Measurements from ENCODE around the gene GAPT.

GAPT gene

GRCh38 chr5:58460002-58460731 lies 31.1 kb upstream of the GAPT start, which contains the start of gene PLK2 (continued):
- TF ChIP-seq, protein P1, sequence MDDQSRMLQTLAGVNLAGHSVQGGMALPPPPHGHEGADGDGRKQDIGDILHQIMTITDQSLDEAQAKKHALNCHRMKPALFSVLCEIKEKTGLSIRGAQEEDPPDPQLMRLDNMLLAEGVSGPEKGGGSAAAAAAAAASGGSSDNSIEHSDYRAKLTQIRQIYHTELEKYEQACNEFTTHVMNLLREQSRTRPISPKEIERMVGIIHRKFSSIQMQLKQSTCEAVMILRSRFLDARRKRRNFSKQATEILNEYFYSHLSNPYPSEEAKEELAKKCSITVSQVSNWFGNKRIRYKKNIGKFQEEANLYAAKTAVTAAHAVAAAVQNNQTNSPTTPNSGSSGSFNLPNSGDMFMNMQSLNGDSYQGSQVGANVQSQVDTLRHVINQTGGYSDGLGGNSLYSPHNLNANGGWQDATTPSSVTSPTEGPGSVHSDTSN (CRISPR knock-in tag; IDR thresholded peaks at IDR 0.05) = no peak
- TF ChIP-seq GLI4 (tag by site-specific recombination; IDR thresholded peaks at IDR 0.05) (no peak), ZNF146 (tag by site-specific recombination; IDR thresholded peaks at IDR 0.05) (no peak), ZNF335 (tag by site-specific recombination; conservative IDR thresholded peaks at IDR 0.05) (peak; percentile 99), ZBTB7A (tag by site-specific recombination; IDR thresholded peaks at IDR 0.05; ENCODE audit: low read depth) (no peak), ZSCAN5A (tag by site-specific recombination; IDR thresholded peaks at IDR 0.05) (peak; percentile 32; the same call in 1 of the 2 replicates), ZNF341 (tag by site-specific recombination; IDR thresholded peaks at IDR 0.05; ENCODE audit: low read depth) (no peak), ZNF174 (tag by site-specific recombination; IDR thresholded peaks at IDR 0.05) (0 out of 2 replicates have a peak, but pooled peaks have one; percentile 13), ZNF501 (tag by site-specific recombination; IDR thresholded peaks at IDR 0.05) (0 out of 2 replicates have a peak, but pooled peaks have one; percentile 32), MYNN (tag by site-specific recombination; IDR thresholded peaks at IDR 0.05; ENCODE audit: borderline replicate concordance) (no peak), ZNF48 (tag by site-specific recombination; IDR thresholded peaks at IDR 0.05) (no peak), ZFP41 (tag by site-specific recombination; IDR thresholded peaks at IDR 0.05; ENCODE audit: borderline replicate concordance) (no peak), ZNF239 (tag by site-specific recombination; IDR thresholded peaks at IDR 0.05) (no peak; the same call in 1 of the 2 replicates), ZNF112 (tag by site-specific recombination; IDR thresholded peaks at IDR 0.05) (no peak), SCRT2 (tag by site-specific recombination; IDR thresholded peaks at IDR 0.05) (peak; percentile 97), ZNF521 (tag by site-specific recombination; IDR thresholded peaks at IDR 0.05) (no peak), ZNF639 (tag by site-specific recombination; IDR thresholded peaks at IDR 0.05) (no peak), ZNF423 (tag by site-specific recombination; IDR thresholded peaks at IDR 0.05) (no peak), ZNF248 (tag by site-specific recombination; IDR thresholded peaks at IDR 0.05) (no peak), ZNF514 (tag by site-specific recombination; IDR thresholded peaks at IDR 0.05) (no peak)
- TF ChIP-seq, protein P2, sequence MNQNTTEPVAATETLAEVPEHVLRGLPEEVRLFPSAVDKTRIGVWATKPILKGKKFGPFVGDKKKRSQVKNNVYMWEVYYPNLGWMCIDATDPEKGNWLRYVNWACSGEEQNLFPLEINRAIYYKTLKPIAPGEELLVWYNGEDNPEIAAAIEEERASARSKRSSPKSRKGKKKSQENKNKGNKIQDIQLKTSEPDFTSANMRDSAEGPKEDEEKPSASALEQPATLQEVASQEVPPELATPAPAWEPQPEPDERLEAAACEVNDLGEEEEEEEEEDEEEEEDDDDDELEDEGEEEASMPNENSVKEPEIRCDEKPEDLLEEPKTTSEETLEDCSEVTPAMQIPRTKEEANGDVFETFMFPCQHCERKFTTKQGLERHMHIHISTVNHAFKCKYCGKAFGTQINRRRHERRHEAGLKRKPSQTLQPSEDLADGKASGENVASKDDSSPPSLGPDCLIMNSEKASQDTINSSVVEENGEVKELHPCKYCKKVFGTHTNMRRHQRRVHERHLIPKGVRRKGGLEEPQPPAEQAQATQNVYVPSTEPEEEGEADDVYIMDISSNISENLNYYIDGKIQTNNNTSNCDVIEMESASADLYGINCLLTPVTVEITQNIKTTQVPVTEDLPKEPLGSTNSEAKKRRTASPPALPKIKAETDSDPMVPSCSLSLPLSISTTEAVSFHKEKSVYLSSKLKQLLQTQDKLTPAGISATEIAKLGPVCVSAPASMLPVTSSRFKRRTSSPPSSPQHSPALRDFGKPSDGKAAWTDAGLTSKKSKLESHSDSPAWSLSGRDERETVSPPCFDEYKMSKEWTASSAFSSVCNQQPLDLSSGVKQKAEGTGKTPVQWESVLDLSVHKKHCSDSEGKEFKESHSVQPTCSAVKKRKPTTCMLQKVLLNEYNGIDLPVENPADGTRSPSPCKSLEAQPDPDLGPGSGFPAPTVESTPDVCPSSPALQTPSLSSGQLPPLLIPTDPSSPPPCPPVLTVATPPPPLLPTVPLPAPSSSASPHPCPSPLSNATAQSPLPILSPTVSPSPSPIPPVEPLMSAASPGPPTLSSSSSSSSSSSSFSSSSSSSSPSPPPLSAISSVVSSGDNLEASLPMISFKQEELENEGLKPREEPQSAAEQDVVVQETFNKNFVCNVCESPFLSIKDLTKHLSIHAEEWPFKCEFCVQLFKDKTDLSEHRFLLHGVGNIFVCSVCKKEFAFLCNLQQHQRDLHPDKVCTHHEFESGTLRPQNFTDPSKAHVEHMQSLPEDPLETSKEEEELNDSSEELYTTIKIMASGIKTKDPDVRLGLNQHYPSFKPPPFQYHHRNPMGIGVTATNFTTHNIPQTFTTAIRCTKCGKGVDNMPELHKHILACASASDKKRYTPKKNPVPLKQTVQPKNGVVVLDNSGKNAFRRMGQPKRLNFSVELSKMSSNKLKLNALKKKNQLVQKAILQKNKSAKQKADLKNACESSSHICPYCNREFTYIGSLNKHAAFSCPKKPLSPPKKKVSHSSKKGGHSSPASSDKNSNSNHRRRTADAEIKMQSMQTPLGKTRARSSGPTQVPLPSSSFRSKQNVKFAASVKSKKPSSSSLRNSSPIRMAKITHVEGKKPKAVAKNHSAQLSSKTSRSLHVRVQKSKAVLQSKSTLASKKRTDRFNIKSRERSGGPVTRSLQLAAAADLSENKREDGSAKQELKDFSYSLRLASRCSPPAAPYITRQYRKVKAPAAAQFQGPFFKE (tag by site-specific recombination; IDR thresholded peaks at IDR 0.05; ENCODE audit: borderline replicate concordance) = no peak
- TF ChIP-seq, protein P3, sequence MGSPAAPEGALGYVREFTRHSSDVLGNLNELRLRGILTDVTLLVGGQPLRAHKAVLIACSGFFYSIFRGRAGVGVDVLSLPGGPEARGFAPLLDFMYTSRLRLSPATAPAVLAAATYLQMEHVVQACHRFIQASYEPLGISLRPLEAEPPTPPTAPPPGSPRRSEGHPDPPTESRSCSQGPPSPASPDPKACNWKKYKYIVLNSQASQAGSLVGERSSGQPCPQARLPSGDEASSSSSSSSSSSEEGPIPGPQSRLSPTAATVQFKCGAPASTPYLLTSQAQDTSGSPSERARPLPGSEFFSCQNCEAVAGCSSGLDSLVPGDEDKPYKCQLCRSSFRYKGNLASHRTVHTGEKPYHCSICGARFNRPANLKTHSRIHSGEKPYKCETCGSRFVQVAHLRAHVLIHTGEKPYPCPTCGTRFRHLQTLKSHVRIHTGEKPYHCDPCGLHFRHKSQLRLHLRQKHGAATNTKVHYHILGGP (tag by site-specific recombination; IDR thresholded peaks at IDR 0.05) = no peak; the same call in 1 of the 2 replicates
- TF ChIP-seq, protein P4, sequence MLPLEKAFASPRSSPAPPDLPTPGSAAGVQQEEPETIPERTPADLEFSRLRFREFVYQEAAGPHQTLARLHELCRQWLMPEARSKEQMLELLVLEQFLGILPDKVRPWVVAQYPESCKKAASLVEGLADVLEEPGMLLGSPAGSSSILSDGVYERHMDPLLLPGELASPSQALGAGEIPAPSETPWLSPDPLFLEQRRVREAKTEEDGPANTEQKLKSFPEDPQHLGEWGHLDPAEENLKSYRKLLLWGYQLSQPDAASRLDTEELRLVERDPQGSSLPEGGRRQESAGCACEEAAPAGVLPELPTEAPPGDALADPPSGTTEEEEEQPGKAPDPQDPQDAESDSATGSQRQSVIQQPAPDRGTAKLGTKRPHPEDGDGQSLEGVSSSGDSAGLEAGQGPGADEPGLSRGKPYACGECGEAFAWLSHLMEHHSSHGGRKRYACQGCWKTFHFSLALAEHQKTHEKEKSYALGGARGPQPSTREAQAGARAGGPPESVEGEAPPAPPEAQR (tag by site-specific recombination; IDR thresholded peaks at IDR 0.05) = no peak
- TF ChIP-seq, protein P5, sequence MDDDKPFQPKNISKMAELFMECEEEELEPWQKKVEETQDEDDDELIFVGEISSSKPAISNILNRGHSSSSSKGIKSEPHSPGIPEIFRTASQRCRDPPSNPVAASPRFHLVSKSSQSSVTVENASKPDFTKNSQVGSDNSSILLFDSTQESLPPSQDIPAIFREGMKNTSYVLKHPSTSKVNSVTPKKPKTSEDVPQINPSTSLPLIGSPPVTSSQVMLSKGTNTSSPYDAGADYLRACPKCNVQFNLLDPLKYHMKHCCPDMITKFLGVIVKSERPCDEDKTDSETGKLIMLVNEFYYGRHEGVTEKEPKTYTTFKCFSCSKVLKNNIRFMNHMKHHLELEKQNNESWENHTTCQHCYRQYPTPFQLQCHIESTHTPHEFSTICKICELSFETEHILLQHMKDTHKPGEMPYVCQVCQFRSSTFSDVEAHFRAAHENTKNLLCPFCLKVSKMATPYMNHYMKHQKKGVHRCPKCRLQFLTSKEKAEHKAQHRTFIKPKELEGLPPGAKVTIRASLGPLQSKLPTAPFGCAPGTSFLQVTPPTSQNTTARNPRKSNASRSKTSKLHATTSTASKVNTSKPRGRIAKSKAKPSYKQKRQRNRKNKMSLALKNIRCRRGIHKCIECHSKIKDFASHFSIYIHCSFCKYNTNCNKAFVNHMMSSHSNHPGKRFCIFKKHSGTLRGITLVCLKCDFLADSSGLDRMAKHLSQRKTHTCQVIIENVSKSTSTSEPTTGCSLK (tag by site-specific recombination; IDR thresholded peaks at IDR 0.05) = no peak

Data from HEK293 (cell line).